BE2C (cell line): ENCODE results near the gene OR6T1.

Experiments
- DNase-seq: peaks from one replicate; pipeline ENCODE4 v3.0.0-alpha.2; 2020
- H3K27me3 ChIP-seq: fragments of 250-450 bp; sonication (Bioruptor Pico); 2 replicates; pipeline ENCODE4 v1.5.1; 2020; ENCODE audit warnings: mild to moderate bottlenecking
- H3K36me3 ChIP-seq: fragments of 250-450 bp; sonication (Bioruptor Pico); 2 replicates; pipeline ENCODE4 v1.5.1; 2020; ENCODE audit warnings: mild to moderate bottlenecking
- H3K4me1 ChIP-seq: fragments of 250-450 bp; sonication (Bioruptor Pico); 2 replicates; pipeline ENCODE4 v1.5.1; 2020
- H3K4me3 ChIP-seq: 2 replicates; pipeline ENCODE4 v1.5.1; 2011; ENCODE audit warnings: low read depth, low read length
- H3K9me3 ChIP-seq: fragments of 250-450 bp; sonication (Bioruptor Pico); 2 replicates; pipeline ENCODE4 v1.5.1; 2020
- CTCF ChIP-seq: IDR thresholded peaks from 2 replicates; pipeline ENCODE4 v1.5.1; 2012; ENCODE audit warnings: mild to moderate bottlenecking, low read depth, low read length

Gene OR6T1

GRCh38 chr11:123905826-123906225, 37.8 kb downstream of the OR6T1 start:
- no peaks in the 10 kb centered on the region for H3K36me3 ChIP-seq
- no peak for DNase-seq
- no peak for TF ChIP-seq CTCF
- no peaks in the 10 kb centered on the region for H3K4me1 ChIP-seq
- no peaks in the 10 kb centered on the region; the same call in none of the 2 replicates for H3K27me3 ChIP-seq
- H3K9me3 ChIP-seq = no peaks in the 10 kb centered on the region
- H3K4me3 ChIP-seq = no peak overlapping the region

GRCh38 chr11:123904932-123905331, 38.7 kb downstream of the OR6T1 start:
- no peak for TF ChIP-seq CTCF
- H3K9me3 ChIP-seq = no peaks in the 10 kb centered on the region
- H3K4me3 ChIP-seq = no peak overlapping the region
- no peaks in the 10 kb centered on the region for H3K4me1 ChIP-seq
- no peak for DNase-seq
- H3K27me3 ChIP-seq = no peaks in the 10 kb centered on the region; the same call in none of the 2 replicates
- no peaks in the 10 kb centered on the region for H3K36me3 ChIP-seq

- no peak overlapping the region for H3K4me3 ChIP-seq
- no peaks in the 10 kb centered on the region for H3K9me3 ChIP-seq
- no peak for TF ChIP-seq CTCF
- DNase-seq = no peak
- H3K4me1 ChIP-seq = no peaks in the 10 kb centered on the region
- H3K36me3 ChIP-seq = no peaks in the 10 kb centered on the region
- H3K27me3 ChIP-seq = no peaks in the 10 kb centered on the region; the same call in none of the 2 replicates
Measured at GRCh38 chr11:123903932-123904331, 39.7 kb downstream of the OR6T1 start.

GRCh38 chr11:123901867-123902266, 41.8 kb downstream of the OR6T1 start, which contains the start of gene OR8D4:
Gene OR8D4 (plus strand): TSS chr11:123902167. CDS start chr11:123906432, 4,265 bp downstream.
- H3K9me3 ChIP-seq = no peaks in the 10 kb centered on the region
- no peaks in the 10 kb centered on the region for H3K4me1 ChIP-seq
- no peak for DNase-seq
- H3K27me3 ChIP-seq = no peaks in the 10 kb centered on the region; the same call in none of the 2 replicates
- TF ChIP-seq CTCF = no peak
- H3K4me3 ChIP-seq = no peak within 1 kb of the TSS
- H3K36me3 ChIP-seq = no peaks in the 10 kb centered on the region

- DNase-seq = no peak
- no peak overlapping the region for H3K4me3 ChIP-seq
- H3K9me3 ChIP-seq = no peaks in the 10 kb centered on the region
- H3K36me3 ChIP-seq = no peaks in the 10 kb centered on the region
- TF ChIP-seq CTCF = no peak
- no peaks in the 10 kb centered on the region; the same call in 1 of the 2 replicates for H3K27me3 ChIP-seq
- no peaks in the 10 kb centered on the region for H3K4me1 ChIP-seq
Measured at GRCh38 chr11:123899792-123900191, 43.8 kb downstream of the OR6T1 start.
